Hepatocyte (in vitro differentiated cells): ENCODE data around the gene CXADR.

Source experiments
- EZH2 ChIP-seq: fragments of 200-600 bp; sonication (generic); IDR thresholded peaks from 2 replicates; pipeline ENCODE4 v1.6.1; 2016; ENCODE audit warnings: antibody characterized with exemption, mild to moderate bottlenecking, borderline replicate concordance
- EZH2phosphoT487 ChIP-seq: fragments of 200-600 bp; sonication (generic); IDR thresholded peaks from one replicate; pipeline ENCODE4 v1.6.1; 2018; ENCODE audit warnings: antibody characterized with exemption, mild to moderate bottlenecking, low read depth, moderate library complexity; ENCODE audit not compliant: unreplicated experiment, severe bottlenecking
- TF ChIP-seq, protein P1 (sequence below): fragments of 200-600 bp; sonication (generic); IDR thresholded peaks from 2 replicates; pipeline ENCODE4 v1.5.1; 2016; ENCODE audit warnings: antibody characterized with exemption, mild to moderate bottlenecking; ENCODE audit not compliant: poor library complexity

DNA sequence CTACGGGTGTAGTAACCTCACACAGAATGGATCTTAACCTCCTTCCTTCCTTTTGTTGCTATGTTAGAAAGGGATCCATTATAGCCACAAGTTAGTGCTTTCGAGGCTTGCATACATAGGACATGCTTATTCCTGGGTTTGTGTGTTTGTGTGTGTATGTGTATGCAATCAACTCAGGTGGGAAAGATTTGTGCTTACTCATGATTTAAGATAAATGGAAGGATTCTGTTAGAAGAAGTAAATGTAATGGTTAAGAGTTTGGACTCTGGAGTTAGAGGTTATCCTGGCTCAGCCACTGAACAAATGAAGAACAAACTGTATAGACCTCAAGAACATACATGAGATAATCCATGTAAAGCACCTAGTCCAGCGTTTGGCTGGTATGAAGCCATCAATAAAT, 71.1 kb downstream of the CXADR start:
- TF ChIP-seq, protein P1, sequence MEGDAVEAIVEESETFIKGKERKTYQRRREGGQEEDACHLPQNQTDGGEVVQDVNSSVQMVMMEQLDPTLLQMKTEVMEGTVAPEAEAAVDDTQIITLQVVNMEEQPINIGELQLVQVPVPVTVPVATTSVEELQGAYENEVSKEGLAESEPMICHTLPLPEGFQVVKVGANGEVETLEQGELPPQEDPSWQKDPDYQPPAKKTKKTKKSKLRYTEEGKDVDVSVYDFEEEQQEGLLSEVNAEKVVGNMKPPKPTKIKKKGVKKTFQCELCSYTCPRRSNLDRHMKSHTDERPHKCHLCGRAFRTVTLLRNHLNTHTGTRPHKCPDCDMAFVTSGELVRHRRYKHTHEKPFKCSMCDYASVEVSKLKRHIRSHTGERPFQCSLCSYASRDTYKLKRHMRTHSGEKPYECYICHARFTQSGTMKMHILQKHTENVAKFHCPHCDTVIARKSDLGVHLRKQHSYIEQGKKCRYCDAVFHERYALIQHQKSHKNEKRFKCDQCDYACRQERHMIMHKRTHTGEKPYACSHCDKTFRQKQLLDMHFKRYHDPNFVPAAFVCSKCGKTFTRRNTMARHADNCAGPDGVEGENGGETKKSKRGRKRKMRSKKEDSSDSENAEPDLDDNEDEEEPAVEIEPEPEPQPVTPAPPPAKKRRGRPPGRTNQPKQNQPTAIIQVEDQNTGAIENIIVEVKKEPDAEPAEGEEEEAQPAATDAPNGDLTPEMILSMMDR = no peak
- TF ChIP-seq EZH2 (no peak), EZH2phosphoT487 (no peak)
